HG03439 (cell line): ENCODE results near the gene CBFB.
A peak's percentile ranks its signal among the peaks of the same experiment; 100 is the strongest.
"Not testable (repeated sequence)": the region's sequence is repeated elsewhere in the genome, so short reads cannot be mapped to it uniquely, and the experiment has no call there.

ENCODE experiments used
- ATAC-seq: cut with Tn5 transposase; IDR thresholded peaks from one replicate; pipeline ENCODE4 v1.9.1; 2021; ENCODE audit warnings: mild to moderate bottlenecking, moderate library complexity; ENCODE audit not compliant: unreplicated experiment

Gene CBFB

DNA sequence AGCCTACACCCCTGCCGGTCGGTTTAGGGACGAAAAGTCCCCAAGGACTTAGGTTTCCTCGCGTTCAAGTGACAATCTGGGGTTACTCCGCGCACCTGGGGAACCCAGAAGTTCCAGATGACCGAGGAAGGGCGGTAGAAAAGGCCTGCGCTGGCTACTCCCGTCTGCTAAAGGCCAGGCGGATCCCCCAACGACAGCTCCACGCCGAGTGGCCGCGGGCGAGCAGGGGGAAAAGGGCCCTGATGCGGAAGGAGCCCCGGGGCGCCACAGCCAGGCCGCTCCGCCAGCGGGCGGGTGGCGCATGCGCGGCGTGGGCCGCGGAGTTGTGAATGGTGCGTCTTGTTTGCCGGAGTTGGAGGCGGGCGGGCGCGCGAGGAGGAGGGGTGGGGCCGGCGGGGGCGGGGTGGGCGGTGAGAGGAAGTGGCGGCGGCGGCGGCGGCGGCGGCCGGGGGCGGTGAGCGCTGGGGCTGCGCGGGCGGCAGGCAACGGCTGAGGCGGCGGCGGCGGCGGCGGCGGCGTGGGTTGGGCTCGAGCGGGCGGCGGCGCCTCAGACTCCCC is at the start of gene CBFB:
Gene CBFB, plus strand, starts transcription at position 454 of the 558 bp plus-strand sequence. CDS start 259 bp downstream, outside the sequence.
- ATAC-seq = peak; percentile 75

DNA sequence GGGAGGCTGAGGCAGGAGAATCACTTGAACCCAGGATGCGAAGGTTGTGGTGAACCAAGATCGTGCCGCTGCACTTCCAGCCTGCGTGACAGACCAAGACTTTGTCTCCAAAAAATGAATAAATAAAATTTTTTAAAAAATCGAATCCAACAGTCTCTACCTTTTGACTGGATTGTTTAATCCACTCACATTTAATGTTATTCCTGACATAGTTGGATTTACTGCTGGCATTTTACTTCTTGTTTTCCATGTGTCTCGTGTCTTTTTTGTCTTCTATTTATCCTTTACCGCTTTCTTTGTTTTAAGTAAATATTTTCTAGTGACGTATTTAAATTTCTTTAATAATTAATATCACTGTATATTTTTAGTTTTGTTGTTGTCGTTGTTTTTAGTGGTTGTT is 45.9 kb upstream of the CBFB start:
- no peak for ATAC-seq

DNA sequence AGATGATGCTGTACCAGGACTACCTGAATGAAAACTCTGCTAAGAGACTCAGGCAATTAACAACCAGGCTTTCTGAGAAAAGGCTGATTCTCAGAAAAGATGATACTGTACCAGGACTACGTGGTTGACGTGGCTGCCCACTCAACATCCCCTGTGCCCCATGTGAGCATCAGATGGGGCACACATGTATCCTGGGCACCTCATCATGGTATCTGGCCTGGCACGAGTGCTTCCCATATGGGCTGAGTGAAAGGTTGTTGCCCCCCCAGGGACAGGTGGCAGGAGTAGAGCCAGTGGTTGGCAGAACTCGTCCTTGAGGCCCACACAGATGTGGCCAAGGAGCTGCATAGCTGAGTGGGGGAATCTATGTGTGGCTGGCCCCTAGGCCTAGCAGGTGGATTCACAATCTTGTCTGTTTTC is 44.0 kb upstream of the CBFB start:
- ATAC-seq = no peak

DNA sequence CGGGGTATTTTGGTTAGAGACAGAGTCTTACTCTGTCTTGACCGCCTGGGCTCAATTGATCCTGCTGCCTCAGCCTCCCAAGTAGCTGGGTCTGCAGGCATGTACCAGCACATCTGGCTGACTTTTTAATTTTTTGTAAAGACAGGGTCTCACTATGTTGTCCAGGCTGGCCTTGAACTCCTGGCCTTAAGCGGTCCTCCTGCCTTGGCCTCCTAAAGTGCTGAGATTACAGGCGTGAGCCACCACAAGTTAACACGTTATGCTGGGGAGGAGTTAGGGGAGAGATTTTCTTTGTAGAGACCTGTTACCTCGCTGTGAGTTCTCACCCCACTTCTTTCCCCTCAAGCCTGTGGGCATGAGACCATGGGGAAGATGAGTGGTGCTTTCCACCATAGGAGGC is 42.4 kb upstream of the CBFB start:
- no peak for ATAC-seq

DNA sequence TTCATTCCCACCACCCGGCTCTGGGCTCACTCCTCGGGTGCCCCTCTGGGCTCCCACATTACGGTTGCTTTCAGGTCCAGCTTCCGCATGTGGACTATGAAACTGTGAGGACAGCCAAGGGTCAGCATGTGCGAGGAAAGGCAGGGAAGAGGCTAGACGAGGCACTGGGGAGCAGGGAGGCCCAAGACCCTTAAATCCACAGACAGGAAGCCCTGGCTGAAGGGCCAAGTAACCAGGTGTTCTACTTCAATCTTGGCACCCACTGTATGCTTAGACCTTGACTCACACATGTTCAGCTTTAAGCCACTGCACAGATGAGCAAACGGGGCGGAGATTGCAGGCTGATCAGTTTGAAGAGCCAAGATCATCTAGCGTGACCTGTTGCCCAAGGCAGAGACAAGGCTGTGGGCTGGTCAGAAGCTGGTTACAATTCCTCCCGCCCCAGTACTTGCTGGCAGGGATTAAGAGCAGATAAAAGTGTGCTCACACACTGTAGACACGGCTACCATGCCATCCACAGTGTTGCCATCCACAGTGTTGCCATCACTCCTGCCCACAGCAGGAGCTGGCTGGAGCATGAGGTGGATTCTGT is 40.7 kb upstream of the CBFB start, which contains the start of gene CES4A:
Gene CES4A, plus strand, starts transcription at position 393 of the 592 bp plus-strand sequence. Its CDS starts 184 bp downstream, at position 577.
- no peak for ATAC-seq

DNA sequence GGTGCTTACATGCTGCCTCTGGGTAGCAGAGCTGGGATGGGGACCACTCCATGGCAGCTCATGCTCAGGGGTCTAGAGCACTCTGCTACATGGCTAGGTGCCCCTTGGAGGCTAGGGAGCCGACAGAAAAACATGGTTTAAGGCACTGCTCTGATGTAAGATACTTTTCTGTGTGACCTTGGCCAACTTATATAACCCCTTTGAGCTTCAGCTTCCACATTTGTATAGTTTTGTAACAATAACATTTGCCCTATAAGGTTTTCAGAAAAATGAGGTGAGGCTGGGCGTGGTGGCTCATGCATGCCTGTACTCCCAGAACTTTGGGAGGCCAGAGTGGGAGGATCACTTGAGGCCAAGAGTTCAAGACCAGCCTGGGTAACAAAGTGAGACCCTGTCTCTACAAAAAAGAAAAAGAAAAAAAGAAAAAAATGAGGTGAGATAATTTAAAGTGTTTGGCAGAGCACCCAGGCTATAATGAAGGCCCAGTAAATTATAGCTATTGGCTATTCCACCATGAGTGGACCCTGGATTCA is 37.3 kb upstream of the CBFB start:
- ATAC-seq = no peak

DNA sequence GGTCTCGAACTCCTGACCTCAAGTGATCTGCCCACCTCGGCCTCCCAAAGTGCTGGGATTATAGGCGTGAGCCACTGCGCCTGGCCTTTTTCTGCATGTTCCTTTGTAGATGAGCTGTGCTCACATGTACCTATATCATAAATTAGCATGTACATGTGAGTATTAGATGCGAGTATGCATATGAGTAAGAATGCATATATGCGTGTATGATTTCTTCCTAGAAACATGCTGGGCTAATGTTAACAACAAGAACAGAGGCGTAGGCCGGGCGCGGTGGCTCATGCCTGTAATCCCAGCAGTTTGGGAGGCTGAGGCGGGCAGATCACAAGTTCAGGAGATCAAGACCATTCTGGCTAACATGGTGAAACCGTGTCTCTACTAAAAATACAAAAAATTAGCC is 35.4 kb upstream of the CBFB start:
- not testable (repeated sequence) for ATAC-seq

DNA sequence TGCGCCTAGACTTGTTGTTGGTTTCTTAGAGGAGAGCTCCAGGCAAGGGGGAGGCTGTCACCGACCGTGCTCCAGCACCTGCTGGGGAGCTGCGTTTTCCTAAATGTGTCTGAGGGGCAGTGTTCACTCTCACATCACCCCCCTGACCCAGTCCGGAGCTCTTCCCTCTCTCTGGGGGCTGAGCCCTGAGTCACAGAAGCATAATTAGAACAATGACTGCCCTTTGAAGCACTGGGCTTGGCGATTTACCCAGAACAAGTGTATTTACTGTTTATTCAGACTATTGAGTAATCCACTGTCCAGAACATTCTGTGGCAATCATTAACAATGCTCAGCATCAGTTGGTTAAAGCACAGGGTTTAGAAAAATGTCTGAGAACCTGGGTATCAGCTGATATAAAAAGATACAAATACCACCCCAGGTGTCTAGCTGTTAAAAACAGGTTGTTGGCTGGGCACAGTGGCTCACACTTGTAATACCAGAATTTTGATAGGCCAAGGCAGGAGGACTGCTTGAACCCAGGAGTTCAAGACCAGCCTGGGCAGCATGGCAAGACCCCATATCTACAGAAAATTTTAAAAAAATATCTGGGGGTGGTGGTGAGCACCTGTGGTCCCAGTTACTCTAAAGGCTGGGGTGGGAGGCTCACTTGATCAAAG is 32.5 kb upstream of the CBFB start:
- ATAC-seq = no peak

DNA sequence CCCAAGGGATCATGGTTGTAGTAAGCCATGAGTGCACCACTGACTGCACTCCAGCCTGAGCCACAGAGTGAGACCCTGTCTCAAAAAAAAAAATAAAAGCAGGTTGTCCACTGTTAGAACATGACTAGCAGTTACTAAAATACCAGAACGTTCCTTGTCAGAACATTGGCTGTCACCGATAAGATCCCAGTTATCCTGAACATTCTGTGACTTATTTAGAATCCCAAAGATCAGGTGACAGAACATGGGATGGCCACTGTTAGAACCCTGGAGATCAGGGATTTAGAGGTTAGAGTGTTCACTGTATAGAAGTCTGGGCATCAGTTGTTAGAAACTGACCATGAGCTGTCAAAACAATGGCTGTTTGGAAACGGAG is 32.0 kb upstream of the CBFB start:
- no peak for ATAC-seq

DNA sequence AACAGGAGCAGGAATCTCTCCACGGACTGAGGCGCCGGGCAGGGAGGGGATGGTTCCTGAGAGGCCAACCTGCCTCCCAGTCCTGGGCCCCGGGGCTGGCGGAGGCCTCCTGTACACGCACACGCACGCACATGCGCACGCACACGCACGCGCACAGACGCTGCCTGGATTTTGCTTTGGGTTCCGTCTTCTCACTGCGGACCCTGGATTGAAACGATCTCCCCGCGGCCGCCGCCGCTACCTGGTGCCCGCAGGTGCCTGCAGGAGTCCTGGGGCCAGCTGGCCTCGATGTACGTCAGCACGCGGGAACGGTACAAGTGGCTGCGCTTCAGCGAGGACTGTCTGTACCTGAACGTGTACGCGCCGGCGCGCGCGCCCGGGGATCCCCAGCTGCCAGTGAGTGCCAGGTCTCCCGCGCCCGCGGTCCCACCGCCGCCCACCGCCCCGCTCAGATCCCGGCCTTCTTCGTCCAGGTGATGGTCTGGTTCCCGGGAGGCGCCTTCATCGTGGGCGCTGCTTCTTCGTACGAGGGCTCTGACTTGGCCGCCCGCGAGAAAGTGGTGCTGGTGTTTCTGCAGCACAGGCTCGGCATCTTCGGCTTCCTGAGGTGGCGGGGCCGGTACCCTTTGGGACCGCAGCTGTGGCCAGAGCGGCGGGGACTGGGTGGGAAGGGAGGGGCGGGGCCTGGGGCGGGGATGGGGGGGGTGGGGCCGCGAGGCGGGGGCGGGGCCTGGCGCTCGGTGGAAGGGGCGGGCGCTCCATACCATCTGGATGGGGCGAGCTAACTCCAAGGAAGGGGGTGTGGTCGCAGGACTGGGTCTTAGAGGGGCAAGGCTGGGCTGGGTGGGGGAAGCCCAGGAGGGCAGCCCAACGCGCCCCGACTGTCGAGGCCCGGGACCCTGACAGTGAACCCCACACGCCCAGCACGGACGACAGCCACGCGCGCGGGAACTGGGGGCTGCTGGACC is 28.3 kb upstream of the CBFB start:
- no peak for ATAC-seq

DNA sequence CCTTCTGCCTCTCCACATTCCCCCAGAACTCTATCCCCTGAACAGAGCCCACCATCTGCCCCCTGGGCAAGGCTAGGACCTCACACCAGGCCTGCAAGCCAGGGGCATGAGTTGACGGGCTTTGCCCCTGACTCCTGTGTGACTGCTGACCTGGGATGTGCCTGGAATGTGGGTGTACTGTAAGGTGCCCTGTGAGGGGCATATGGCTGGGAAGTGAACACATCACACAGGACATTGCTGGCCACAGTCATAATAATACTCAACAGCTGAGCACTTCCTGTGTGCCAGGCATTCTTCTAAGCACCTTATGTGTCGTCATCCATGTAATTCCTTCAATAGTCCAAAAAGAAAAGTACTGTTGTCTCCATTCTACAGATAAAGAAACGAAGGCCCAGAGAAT is 27.2 kb upstream of the CBFB start:
- no peak for ATAC-seq

DNA sequence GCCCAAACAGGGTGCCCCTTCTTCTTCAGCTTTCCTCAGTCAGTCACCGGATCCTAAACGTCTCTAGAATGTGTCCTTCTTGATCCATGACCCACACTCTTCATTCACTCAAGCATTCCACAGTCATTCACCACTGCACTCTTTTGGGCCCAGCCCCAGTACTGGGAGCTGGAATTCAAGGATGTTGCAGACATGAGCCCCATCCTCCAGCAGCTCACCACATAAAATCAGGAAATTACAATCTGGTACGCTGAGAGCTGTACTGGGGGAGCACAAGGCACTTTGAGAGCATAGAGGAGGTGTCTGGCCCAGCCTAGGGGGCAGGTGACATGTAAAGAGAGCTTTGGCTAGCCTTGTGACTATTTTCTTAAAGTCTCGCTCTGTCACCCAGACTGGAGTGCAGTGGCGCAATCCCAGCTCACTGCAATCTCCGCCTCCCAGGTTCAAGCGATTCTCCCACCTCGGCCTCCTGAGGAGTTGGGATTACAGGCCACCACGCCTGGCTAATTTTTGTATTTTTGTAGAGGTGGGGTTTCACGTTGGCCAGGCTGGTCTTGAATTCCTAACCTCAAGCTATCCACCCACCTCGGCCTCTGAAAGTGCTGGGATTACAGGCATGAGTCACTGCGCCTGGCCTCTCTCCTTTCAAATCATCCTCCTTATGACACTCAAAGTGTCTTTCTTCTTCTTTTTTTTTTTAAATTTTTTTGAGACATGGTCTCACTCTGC is 21.9 kb upstream of the CBFB start:
- no peak for ATAC-seq

DNA sequence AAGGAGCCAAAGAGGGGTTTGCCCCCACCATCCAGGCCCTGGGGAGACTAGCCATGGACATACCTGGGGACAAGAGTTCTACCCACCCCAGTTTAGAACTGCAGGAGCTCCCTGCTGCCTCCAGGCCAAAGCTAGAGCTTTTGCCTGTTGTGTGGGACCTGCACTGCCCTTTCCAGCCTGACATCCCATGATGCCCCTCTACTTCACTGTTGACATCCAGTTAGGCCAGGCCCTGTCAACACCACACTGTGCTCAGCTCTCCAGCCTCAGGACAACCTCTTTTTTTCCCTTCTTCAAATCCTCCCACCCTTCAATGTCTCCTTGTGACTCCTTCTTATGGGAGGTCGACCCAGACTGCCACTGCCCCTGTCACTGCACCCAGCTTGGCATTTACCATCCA is 19.8 kb upstream of the CBFB start:
- no peak for ATAC-seq

DNA sequence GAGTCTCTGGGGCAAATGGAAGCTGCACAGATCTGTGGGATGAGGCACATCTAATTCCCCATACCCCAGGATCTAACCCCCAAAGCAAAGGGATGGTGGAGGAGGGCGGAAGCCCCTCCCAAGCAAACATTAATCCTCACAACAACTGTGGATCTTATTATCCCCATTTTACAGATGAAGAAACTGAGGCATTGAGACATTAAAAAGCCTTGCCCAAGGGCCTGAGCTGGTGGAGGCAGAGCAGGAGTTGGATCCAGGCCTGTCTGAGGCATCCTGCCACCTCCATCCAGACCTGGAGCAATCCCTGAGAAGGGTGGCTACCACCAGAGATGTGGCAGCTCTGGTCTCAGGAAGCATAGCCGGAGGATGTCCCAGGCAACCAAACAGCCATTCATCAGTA is 17.7 kb upstream of the CBFB start:
- ATAC-seq = no peak

DNA sequence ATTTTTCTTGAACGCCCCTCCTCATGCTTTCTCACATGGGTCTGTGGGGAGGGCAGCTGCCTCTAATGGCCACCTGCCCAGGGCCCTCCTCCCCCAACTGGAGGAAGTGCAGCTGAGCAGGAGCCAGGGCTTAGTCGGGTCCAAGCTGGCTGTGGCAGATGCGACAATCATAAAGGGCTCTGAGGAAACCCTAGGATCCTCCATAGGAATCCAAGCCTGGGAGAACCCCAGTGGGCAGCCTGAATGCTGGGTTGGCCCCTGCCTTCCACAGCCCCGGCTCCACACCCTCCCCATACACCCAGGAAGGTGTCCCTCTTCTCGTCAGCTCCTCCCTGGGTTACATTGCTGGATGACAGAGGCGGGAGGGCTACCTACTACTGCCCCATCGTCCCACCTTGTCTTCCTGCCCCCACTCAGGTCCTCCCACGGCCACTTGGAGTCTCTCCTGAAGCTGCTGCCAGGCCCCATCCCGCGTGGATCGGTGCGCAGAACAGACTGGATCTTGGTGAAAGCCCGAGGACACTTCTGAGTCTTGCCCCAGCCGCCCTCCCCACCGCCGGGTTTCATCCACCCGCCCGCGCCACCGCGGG is 15.6 kb upstream of the CBFB start:
- ATAC-seq = no peak

DNA sequence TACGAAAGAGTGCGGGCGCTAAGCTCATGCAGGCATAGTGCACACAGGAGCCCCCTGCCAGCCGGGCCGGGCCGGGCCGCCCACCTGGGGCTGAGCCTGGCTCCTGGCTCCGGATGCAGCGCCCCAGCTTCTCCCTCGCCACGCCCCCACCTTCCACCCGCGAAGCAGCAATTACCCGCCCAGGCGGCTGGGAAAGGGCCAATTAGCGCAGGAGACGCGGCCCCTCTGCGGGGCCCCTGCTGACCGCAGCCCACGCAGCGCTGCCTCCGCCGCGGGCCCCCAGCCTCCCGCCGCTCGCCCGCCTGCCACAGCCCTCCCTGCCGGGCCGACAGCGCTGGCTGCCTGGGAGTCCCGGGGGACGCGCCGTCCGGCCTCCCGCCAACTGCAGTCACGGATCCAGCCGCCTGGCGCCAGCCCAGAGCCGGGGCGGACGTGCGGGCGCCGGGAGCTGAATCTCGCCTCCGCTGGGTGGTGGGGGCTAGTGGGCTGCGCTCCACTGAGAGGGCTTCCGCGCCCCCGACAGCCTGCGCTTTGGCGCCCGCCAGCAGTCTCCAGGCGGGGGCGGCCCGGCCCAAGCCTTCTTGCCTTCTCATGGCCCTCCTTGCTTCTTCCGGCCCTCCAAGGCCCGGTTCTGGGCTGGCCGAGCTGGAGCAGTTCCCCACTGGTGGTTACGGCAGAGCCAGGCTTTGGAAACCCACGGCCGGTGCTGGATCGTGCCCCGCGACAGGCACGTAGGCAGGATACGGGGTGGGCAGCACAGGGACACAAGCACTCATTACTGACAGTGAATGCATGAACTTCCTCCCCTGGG is 14.9 kb upstream of the CBFB start:
- peak; percentile 39 for ATAC-seq

DNA sequence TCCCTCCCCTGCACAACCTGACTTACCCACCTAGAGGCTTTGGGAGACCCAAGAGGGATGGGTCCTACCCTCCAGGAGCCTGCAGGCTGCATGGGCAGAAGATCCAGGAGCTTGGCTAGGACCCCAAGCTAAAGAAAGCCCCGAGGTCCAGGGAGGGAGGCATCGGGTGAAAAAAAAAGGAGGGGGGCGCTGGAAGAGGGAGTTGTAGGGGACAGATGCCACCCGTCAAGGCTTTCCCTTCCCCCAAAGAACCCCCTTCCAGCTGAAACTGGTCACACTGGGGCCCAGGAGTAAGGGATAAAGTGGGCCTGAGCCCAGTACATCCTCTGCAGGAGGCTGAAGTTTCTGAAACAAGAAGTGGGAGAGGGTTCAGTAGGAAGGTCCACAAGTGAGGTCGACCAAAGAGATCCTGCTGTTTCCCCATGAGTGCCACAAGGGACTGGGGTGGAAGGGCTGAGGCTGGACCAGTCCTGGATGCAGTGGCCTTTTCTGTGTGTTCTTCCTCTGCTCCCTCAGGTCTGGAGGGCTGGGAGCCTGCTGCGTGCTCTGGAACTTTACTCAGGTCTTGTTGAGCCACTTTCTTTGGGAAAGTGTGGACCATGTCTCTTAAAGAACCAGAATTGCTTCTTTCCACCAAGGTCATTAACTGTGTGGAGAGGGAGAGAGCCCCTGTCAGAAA is 14.2 kb upstream of the CBFB start:
- no peak for ATAC-seq

DNA sequence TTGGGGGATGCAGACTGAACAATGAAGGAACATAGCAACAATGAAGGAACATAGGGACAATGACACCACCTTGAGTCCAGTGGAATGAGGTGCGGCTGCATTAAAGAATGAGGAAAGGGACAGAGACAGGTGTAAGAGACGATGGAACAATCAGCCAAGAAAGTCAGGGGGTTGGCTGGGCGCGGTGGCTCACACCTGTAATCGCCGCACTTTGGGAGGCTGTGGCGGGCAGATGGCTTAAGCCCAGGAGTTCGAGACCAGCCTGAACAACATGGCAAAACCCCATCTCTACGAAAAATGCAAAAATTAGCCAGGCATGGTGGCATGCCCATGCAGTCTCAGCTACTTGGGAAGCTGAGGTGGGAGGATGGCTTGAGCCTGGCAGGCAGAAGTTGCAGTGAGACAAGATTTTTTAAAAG is 13.6 kb upstream of the CBFB start:
- no peak for ATAC-seq

DNA sequence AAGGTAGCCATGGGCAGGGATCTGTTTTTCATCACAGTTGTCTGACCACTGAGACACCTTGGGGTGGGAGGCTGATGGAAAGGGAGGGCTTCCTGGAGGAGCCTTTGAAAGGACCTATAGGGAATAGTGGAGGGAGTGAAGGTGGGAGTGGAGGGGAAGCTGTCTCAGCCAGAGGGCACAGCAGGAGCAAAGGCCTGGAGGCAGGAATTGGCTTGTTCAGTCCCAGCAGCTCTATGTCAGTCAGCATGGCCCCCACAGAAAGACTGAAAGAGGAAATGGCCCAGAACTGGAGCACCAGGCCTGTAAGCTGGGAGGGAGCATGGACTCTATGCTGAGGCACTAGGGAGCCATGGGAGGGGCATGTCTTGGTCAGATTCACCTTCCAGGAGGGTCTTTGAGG is 12.8 kb upstream of the CBFB start:
- ATAC-seq = no peak
